SK-N-SH treated with all-trans-retinoic acid at 6 μM for 48 hours (cell line): Measurements from ENCODE around the gene LLGL2.

Source experiments
- BACH2 ChIP-seq: fragments of 250-450 bp; sonication (Bioruptor Pico); IDR thresholded peaks from 2 replicates; pipeline ENCODE4 v1.9.0; 2021; ENCODE audit warnings: mild to moderate bottlenecking, borderline replicate concordance
- CREB5 ChIP-seq: fragments of 250-450 bp; sonication (Bioruptor Pico); IDR thresholded peaks from 2 replicates; pipeline ENCODE4 v1.5.1; 2020; ENCODE audit warnings: low read depth, mild to moderate bottlenecking, moderate library complexity
- CSDC2 ChIP-seq: fragments of 250-450 bp; sonication (Bioruptor Pico); IDR thresholded peaks from 2 replicates; pipeline ENCODE4 v1.5.0; 2020; ENCODE audit warnings: mild to moderate bottlenecking, moderate library complexity
- ESRRG ChIP-seq: fragments of 250-450 bp; sonication (Bioruptor Pico); IDR thresholded peaks from 2 replicates; pipeline ENCODE4 v1.6.1; 2021; ENCODE audit warnings: mild to moderate bottlenecking
- OSR1 ChIP-seq: fragments of 250-450 bp; sonication (Bioruptor Pico); IDR thresholded peaks from 2 replicates; pipeline ENCODE4 v1.8.0; 2022; ENCODE audit warnings: moderate library complexity, mild to moderate bottlenecking, inconsistent platforms
- PATZ1 ChIP-seq: fragments of 250-450 bp; sonication (Bioruptor Pico); IDR thresholded peaks from 2 replicates; pipeline ENCODE4 v1.8.0; 2020; ENCODE audit warnings: mild to moderate bottlenecking, moderate library complexity, borderline replicate concordance
- POU6F1 ChIP-seq: fragments of 250-450 bp; sonication (Bioruptor Pico); IDR thresholded peaks from 2 replicates; pipeline ENCODE4 v1.8.0; 2021; ENCODE audit warnings: low read depth, mild to moderate bottlenecking, moderate library complexity, borderline replicate concordance
- RARB ChIP-seq: fragments of 250-450 bp; sonication (Bioruptor Pico); IDR thresholded peaks from 2 replicates; pipeline ENCODE4 v1.8.0; 2021; ENCODE audit warnings: mild to moderate bottlenecking, moderate library complexity
- SNAI2 ChIP-seq: fragments of 250-450 bp; sonication (Bioruptor Pico); IDR thresholded peaks from 2 replicates; pipeline ENCODE4 v1.5.0; 2020; ENCODE audit warnings: mild to moderate bottlenecking, moderate library complexity
- TCF4 ChIP-seq: fragments of 250-450 bp; sonication (Bioruptor Pico); IDR thresholded peaks from 2 replicates; pipeline ENCODE4 v1.8.0; 2021; ENCODE audit warnings: mild to moderate bottlenecking, moderate library complexity, borderline replicate concordance
- TOX ChIP-seq: fragments of 250-450 bp; sonication (Bioruptor Pico); IDR thresholded peaks from 2 replicates; pipeline ENCODE4 v1.8.0; 2021; ENCODE audit warnings: mild to moderate bottlenecking, moderate library complexity, borderline replicate concordance
- TSHZ2 ChIP-seq: fragments of 250-450 bp; sonication (Bioruptor Pico); IDR thresholded peaks from 2 replicates; pipeline ENCODE4 v1.5.0; 2020; ENCODE audit warnings: mild to moderate bottlenecking, moderate library complexity
- ZFP3 ChIP-seq: fragments of 250-450 bp; sonication (Bioruptor Pico); IDR thresholded peaks from 2 replicates; pipeline ENCODE4 v1.5.0; 2020; ENCODE audit warnings: mild to moderate bottlenecking, moderate library complexity
- ZFP30 ChIP-seq: fragments of 450-650 bp; formaldehyde crosslinking; IDR thresholded peaks from 2 replicates; pipeline ENCODE4 v1.5.0; 2022; ENCODE audit warnings: mild to moderate bottlenecking, moderate library complexity

- TF ChIP-seq TCF4 (CRISPR knock-in tag) (no peak), OSR1 (CRISPR knock-in tag) (no peak), TOX (CRISPR knock-in tag) (no peak), POU6F1 (CRISPR knock-in tag) (no peak), SNAI2 (CRISPR knock-in tag) (no peak), CSDC2 (CRISPR knock-in tag) (no peak), TSHZ2 (no peak), CREB5 (CRISPR knock-in tag) (no peak), BACH2 (CRISPR knock-in tag) (no peak), ZFP30 (CRISPR knock-in tag) (no peak), ESRRG (no peak), PATZ1 (CRISPR knock-in tag) (no peak), RARB (CRISPR knock-in tag) (no peak), ZFP3 (CRISPR knock-in tag) (no peak)
These were observed 71.0 kb downstream of the LLGL2 start for GRCh38 chr17:75596320-75597087.
